GM23338 (cell line): ENCODE measurements around the gene ELL2. TPM values are rescaled to one million over a fixed set of nuclear protein-coding genes. Genes with fewer than 3 reads are reported as not detected.

Experiments used
- ATAC-seq: fragments of 200-7000 bp; cut with Tn5 transposase; 3 replicates; pipeline ENCODE4 v1.9.1; 2020
- DNase-seq: peaks from one replicate; pipeline ENCODE4 v3.0.0-alpha.2; 2015; ENCODE audit warnings: low spot score
- H2AFZ ChIP-seq: fragments of 200-600 bp; sonication (generic); 2 replicates; pipeline ENCODE4 v1.8.0; 2016; ENCODE audit warnings: antibody characterized with exemption, mild to moderate bottlenecking, moderate library complexity
- H3F3A ChIP-seq: fragments of 200-600 bp; sonication (generic); replicated peaks from 2 replicates; pipeline ENCODE4 v1.8.0; 2017; ENCODE audit warnings: antibody characterized with exemption, mixed run types, low read depth
- H3K27ac ChIP-seq: fragments of 200-600 bp; sonication (generic); 2 replicates; pipeline ENCODE4 v1.6.1; 2016; ENCODE audit warnings: low read depth
- H3K27me3 ChIP-seq: fragments of 200-600 bp; sonication (generic); 2 replicates; pipeline ENCODE4 v1.8.0; 2016; ENCODE audit warnings: mild to moderate bottlenecking, mixed run types, moderate library complexity; ENCODE audit not compliant: insufficient read depth
- H3K36me3 ChIP-seq: fragments of 200-600 bp; sonication (generic); 2 replicates; pipeline ENCODE4 v1.8.0; 2016; ENCODE audit warnings: mild to moderate bottlenecking; ENCODE audit not compliant: insufficient read depth
- H3K4me1 ChIP-seq: fragments of 200-600 bp; sonication (generic); 2 replicates; pipeline ENCODE4 v1.8.0; 2016; ENCODE audit warnings: mild to moderate bottlenecking, moderate library complexity; ENCODE audit not compliant: insufficient read depth
- H3K4me2 ChIP-seq: fragments of 200-600 bp; sonication (generic); 2 replicates; pipeline ENCODE4 v1.7.1; 2017; ENCODE audit warnings: mixed run types
- H3K4me3 ChIP-seq: fragments of 200-600 bp; sonication (generic); 2 replicates; pipeline ENCODE4 v1.6.1; 2016; ENCODE audit warnings: mixed run types
- H3K79me2 ChIP-seq: fragments of 200-600 bp; sonication (generic); replicated peaks from 2 replicates; pipeline ENCODE4 v1.8.0; 2017; ENCODE audit warnings: mild to moderate bottlenecking; ENCODE audit not compliant: insufficient read depth
- H3K9me2 ChIP-seq: fragments of 200-600 bp; sonication (generic); 2 replicates; pipeline ENCODE4 v1.8.0; 2017; ENCODE audit not compliant: insufficient read depth
- H4K20me1 ChIP-seq: fragments of 200-600 bp; sonication (generic); replicated peaks from 2 replicates; pipeline ENCODE4 v1.8.0; 2017; ENCODE audit warnings: mild to moderate bottlenecking; ENCODE audit not compliant: insufficient read depth
- H3K27ac Mint-ChIP-seq: 2 replicates; pipeline ENCODE4 v1.8.0; 2020; ENCODE audit warnings: inconsistent platforms, mild to moderate bottlenecking, moderate library complexity, mixed read lengths
- H3K27me3 Mint-ChIP-seq: 3 replicates; pipeline ENCODE4 v1.8.0; 2022; ENCODE audit warnings: low read depth, mild to moderate bottlenecking, moderate library complexity, mixed read lengths, inconsistent platforms; ENCODE audit not compliant: insufficient read depth, poor library complexity
- H3K36me3 Mint-ChIP-seq: 3 replicates; pipeline ENCODE4 v1.8.0; 2021; ENCODE audit warnings: low read depth, mild to moderate bottlenecking, inconsistent platforms, moderate library complexity, mixed read lengths
- H3K4me1 Mint-ChIP-seq: 3 replicates; pipeline ENCODE4 v1.8.0; 2020; ENCODE audit warnings: mild to moderate bottlenecking, inconsistent platforms, mixed read lengths
- H3K4me3 Mint-ChIP-seq: 3 replicates; pipeline ENCODE4 v1.8.0; 2021; ENCODE audit warnings: moderate library complexity, mild to moderate bottlenecking, inconsistent platforms, mixed read lengths
- H3K9me3 Mint-ChIP-seq: 3 replicates; pipeline ENCODE4 v1.8.0; 2020; ENCODE audit warnings: moderate library complexity, mild to moderate bottlenecking, inconsistent platforms, mixed read lengths
- CREB1 ChIP-seq: fragments of 250-450 bp; sonication (Bioruptor Pico); IDR thresholded peaks from 2 replicates; pipeline ENCODE4 v1.5.0; 2020; ENCODE audit warnings: low read depth, mild to moderate bottlenecking, moderate library complexity
- CTCF ChIP-seq, 2 experiments: fragments of 200-600 bp in 1 of 2; sonication (generic) in 1 of 2; conservative IDR thresholded peaks; 2 replicates each; pipeline versions ENCODE4 v1.5.1 to v1.6.1; 2016 to 2017; ENCODE audit warnings: antibody characterized with exemption in 2 of 2, low read depth in 2 of 2, mild to moderate bottlenecking in 2 of 2, moderate library complexity in 1 of 2
- ETS1 ChIP-seq: IDR thresholded peaks from 2 replicates; pipeline ENCODE4 v1.6.1; 2016; ENCODE audit warnings: antibody characterized with exemption
- EZH2 ChIP-seq: fragments of 200-600 bp; sonication (generic); IDR thresholded peaks from one replicate; pipeline ENCODE4 v1.8.0; 2017; ENCODE audit warnings: antibody characterized with exemption, mild to moderate bottlenecking, low read depth; ENCODE audit not compliant: unreplicated experiment
- EZH2phosphoT487 ChIP-seq: fragments of 200-600 bp; sonication (generic); IDR thresholded peaks from one replicate; pipeline ENCODE4 v1.8.1; 2018; ENCODE audit warnings: antibody characterized with exemption; ENCODE audit not compliant: unreplicated experiment
- JUNB ChIP-seq: IDR thresholded peaks from one replicate; pipeline ENCODE4 v1.6.1; 2016; ENCODE audit warnings: antibody characterized with exemption; ENCODE audit not compliant: unreplicated experiment
- NANOG ChIP-seq: IDR thresholded peaks from 2 replicates; pipeline ENCODE4 v1.6.1; 2016; ENCODE audit warnings: antibody characterized with exemption, borderline replicate concordance
- POLR2AphosphoS5 ChIP-seq: IDR thresholded peaks from 2 replicates; pipeline ENCODE4 v1.6.1; 2016; ENCODE audit warnings: antibody characterized with exemption, low read depth
- REST ChIP-seq: IDR thresholded peaks from one replicate; pipeline ENCODE4 v1.6.1; 2018; ENCODE audit warnings: antibody characterized with exemption; ENCODE audit not compliant: unreplicated experiment
- ZNF114 ChIP-seq: fragments of 250-450 bp; sonication (Bioruptor Pico); IDR thresholded peaks from 2 replicates; pipeline ENCODE4 v1.5.0; 2020; ENCODE audit warnings: mild to moderate bottlenecking, moderate library complexity
- ZNF331 ChIP-seq: fragments of 250-450 bp; sonication (Bioruptor Pico); IDR thresholded peaks from 2 replicates; pipeline ENCODE4 v1.5.0; 2020; ENCODE audit warnings: low read depth, mild to moderate bottlenecking, moderate library complexity
- polyA plus RNA-seq: library from polyadenylated mRNA; unstranded; fragments of >200 nt; fragmentation: Nextera tagmentation; extraction: Ambion mirVana; gene quantifications from 2 replicates; pipeline ENCODE4 v1.2.1, GENCODE V29; 2016
- total RNA-seq: library from RNA; depleted of rRNA; stranded (reverse); fragments of >200 nt; shearing (Covaris generic); gene quantifications from 2 replicates; pipeline ENCODE4 v1.2.3, GENCODE V29; 2014

Gene ELL2
- total and polyA plus RNA-seq, 2 experiments from 2014 or later = 7.4 to 32.6 TPM

GRCh38 chr5:95942968-95943367 lies 18.7 kb downstream of the ELL2 start:
- Histone ChIP-seq H3K36me3 (no peaks in the 10 kb centered on the region), H3F3A (no peaks in the 10 kb centered on the region), H3K27ac (no peak overlapping the region), H2AFZ (no peak overlapping the region), H3K9me2 (0 out of 2 replicates have a peak, but pooled peaks cover 6% of the 10 kb centered on the region), H3K4me3 (no peak overlapping the region), H3K4me2 (no peak overlapping the region), H3K4me1 (peaks cover 32% of the 10 kb centered on the region), H3K79me2 (peaks cover 22% of the 10 kb centered on the region), H4K20me1 (no peaks in the 10 kb centered on the region), H3K27me3 (no peaks in the 10 kb centered on the region)
- TF ChIP-seq ZNF331 (CRISPR knock-in tag) (no peak), EZH2 (no peak), CTCF (conservative IDR thresholded peaks at IDR 0.05; ENCODE audit: low read depth in 2 of 2) (no peak), REST (no peak), POLR2AphosphoS5 (no peak), NANOG (no peak)
- Mint-ChIP-seq H3K36me3 (no peaks in the 10 kb centered on the region), H3K9me3 (no peaks in the 10 kb centered on the region), H3K27me3 (no peaks in the 10 kb centered on the region), H3K4me3 (no peak overlapping the region), H3K4me1 (peaks cover 32% of the 10 kb centered on the region), H3K27ac (no peak overlapping the region)
- ATAC-seq (no peak), DNase-seq (no peak)

GRCh38 chr5:95942414-95942813 lies 19.2 kb downstream of the ELL2 start:
- H3K36me3 ChIP-seq = no peaks in the 10 kb centered on the region
- DNase-seq = no peak
- peaks cover 32% of the 10 kb centered on the region for H3K4me1 ChIP-seq
- no peak for ATAC-seq
- Mint-ChIP-seq H3K9me3 (no peaks in the 10 kb centered on the region), H3K36me3 (no peaks in the 10 kb centered on the region), H3K27me3 (no peaks in the 10 kb centered on the region), H3K4me1 (peaks cover 35% of the 10 kb centered on the region), H3K27ac (no peak overlapping the region), H3K4me3 (no peak overlapping the region)
- H3K79me2 ChIP-seq = peaks cover 17% of the 10 kb centered on the region
- no peak overlapping the region for H2AFZ ChIP-seq
- no peaks in the 10 kb centered on the region for H4K20me1 ChIP-seq
- no peaks in the 10 kb centered on the region for H3K27me3 ChIP-seq
- no peak overlapping the region for H3K4me3 ChIP-seq
- 0 out of 2 replicates have a peak, but pooled peaks cover 6% of the 10 kb centered on the region for H3K9me2 ChIP-seq
- no peak overlapping the region for H3K4me2 ChIP-seq
- no peak overlapping the region for H3K27ac ChIP-seq
- no peaks in the 10 kb centered on the region for H3F3A ChIP-seq
- TF ChIP-seq ETS1 (no peak), EZH2 (no peak), CREB1 (no peak), POLR2AphosphoS5 (no peak), JUNB (no peak), EZH2phosphoT487 (no peak), ZNF114 (CRISPR knock-in tag) (no peak)
